HepG2 (cell line): ENCODE data around the gene DNAJB2.

Source experiments
- CBX2 ChIP-seq, 2 experiments: fragments of 200-600 bp in 1 of 2; sonication (generic); formaldehyde crosslinking in 1 of 2; IDR thresholded peaks; 2 replicates each; pipeline versions ENCODE4 v1.7.0 to v1.8.1; 2018 to 2022; ENCODE audit warnings: low read depth in 2 of 2, low read length in 1 of 2, mild to moderate bottlenecking in 1 of 2, missing genetic modification reagents in 1 of 2
- KDM4B ChIP-seq: sonication (generic); formaldehyde crosslinking; IDR thresholded peaks from 2 replicates; pipeline ENCODE4 v1.4.0; 2020; ENCODE audit warnings: missing genetic modification reagents
- LCORL ChIP-seq, 2 experiments: fragments of 450-650 bp in 1 of 2; sonication (generic) in 1 of 2; formaldehyde crosslinking in 1 of 2; IDR thresholded peaks; 2 replicates each; pipeline versions ENCODE4 v1.5.0 to v1.6.1; 2017 to 2020; ENCODE audit warnings: antibody characterized with exemption in 1 of 2, missing genetic modification reagents in 1 of 2
- NFYC ChIP-seq: IDR thresholded peaks from 2 replicates; pipeline ENCODE4 v1.6.1; 2016; ENCODE audit warnings: missing genetic modification reagents, missing compliant biosample characterization
- SMARCC2 ChIP-seq: fragments of 450-650 bp; IDR thresholded peaks from 2 replicates; pipeline ENCODE4 v1.6.1; 2017; ENCODE audit warnings: antibody characterized with exemption, mild to moderate bottlenecking
- SOX6 ChIP-seq, 2 experiments: fragments of 450-650 bp in 1 of 2; sonication (generic) in 1 of 2; formaldehyde crosslinking in 1 of 2; IDR thresholded peaks; 2 replicates each; pipeline versions ENCODE4 v1.4.0 to v1.6.1; 2017 to 2020; ENCODE audit warnings: antibody characterized with exemption in 1 of 2, mild to moderate bottlenecking in 1 of 2, missing genetic modification reagents in 1 of 2
- TAF1 ChIP-seq: sonication (generic); formaldehyde crosslinking; IDR thresholded peaks from 2 replicates; pipeline ENCODE4 v1.4.0; 2020; ENCODE audit warnings: missing genetic modification reagents
- TCF12 ChIP-seq, 2 experiments: fragments of 450-650 bp in 1 of 2; sonication (generic) in 1 of 2; formaldehyde crosslinking in 1 of 2; IDR thresholded peaks; 2 replicates each; pipeline versions ENCODE4 v1.6.1 to v1.8.0; 2017 to 2022; ENCODE audit warnings: antibody characterized with exemption in 1 of 2, mild to moderate bottlenecking in 1 of 2, missing genetic modification reagents in 1 of 2, moderate library complexity in 1 of 2
- TEAD3 ChIP-seq: optimal IDR thresholded peaks from 2 replicates; pipeline ENCODE3; 2016; ENCODE audit warnings: borderline replicate concordance
- YY1 ChIP-seq: IDR thresholded peaks from 2 replicates; pipeline ENCODE4 v1.6.1; 2011; ENCODE audit warnings: low read length, low read depth, moderate library complexity, mild to moderate bottlenecking; ENCODE audit not compliant: insufficient read depth, insufficient replicate concordance
- TF ChIP-seq, protein P1 (sequence below): sonication (generic); formaldehyde crosslinking; IDR thresholded peaks from 2 replicates; pipeline ENCODE4 v1.4.0; 2020; ENCODE audit warnings: mild to moderate bottlenecking, missing genetic modification reagents
- TF ChIP-seq, protein P2 (sequence below): sonication (generic); formaldehyde crosslinking; IDR thresholded peaks from 2 replicates; pipeline ENCODE4 v1.8.1; 2023; ENCODE audit warnings: missing genetic modification reagents, inconsistent platforms, borderline replicate concordance

DNA sequence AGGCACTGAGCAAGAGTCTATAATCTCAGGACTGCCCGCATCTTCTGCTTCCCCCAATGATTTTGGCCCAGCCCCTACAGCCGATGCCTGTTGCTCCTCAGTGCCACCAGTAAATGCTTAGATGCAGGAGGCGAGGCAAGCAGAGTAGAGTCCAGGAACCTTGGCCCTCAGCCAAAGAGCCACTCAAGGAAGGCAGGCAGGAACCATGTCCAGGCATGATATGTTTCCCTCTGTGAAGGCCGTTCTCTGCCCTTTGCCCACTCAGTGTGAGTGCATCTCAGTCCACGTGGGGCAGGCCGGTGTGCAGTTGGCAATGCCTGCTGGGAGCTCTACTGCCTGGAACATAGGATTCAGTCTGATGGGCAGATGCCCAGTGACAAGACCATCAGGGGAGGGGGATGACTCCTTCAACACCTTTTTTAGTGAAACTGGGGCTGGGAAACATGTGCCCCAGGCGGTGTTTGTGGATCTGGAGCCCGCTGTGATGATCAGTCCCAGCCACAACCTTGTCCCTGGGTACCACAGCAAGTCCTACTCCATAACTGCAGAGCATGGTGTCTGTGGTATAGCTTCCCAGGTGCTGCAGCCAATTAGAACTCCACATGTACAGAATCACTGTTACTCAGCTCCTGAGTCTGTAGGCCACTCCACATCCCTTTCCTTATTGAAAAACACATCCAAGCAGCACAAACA, 9.7 kb upstream of the DNAJB2 start:
- TF ChIP-seq LCORL (IDR thresholded peaks at IDR 0.05): no peak
- peak; percentile 14; the same call in 1 of the 2 replicates for TF ChIP-seq LCORL (CRISPR knock-in tag; IDR thresholded peaks at IDR 0.05)
- TF ChIP-seq CBX2 (IDR thresholded peaks at IDR 0.05; ENCODE audit: low read depth, low read length): no peak
- TF ChIP-seq CBX2 (CRISPR knock-in tag; IDR thresholded peaks at IDR 0.05; ENCODE audit: low read depth): no peak
- no peak for TF ChIP-seq TEAD3 (CRISPR knock-in tag)
- TF ChIP-seq SMARCC2: no peak
- TF ChIP-seq, protein P1, sequence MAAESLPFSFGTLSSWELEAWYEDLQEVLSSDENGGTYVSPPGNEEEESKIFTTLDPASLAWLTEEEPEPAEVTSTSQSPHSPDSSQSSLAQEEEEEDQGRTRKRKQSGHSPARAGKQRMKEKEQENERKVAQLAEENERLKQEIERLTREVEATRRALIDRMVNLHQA (CRISPR knock-in tag): no peak
- no peak for TF ChIP-seq KDM4B (CRISPR knock-in tag)
- TF ChIP-seq TAF1: no peak
- no peak for TF ChIP-seq YY1
- TF ChIP-seq TCF12 (IDR thresholded peaks at IDR 0.05): no peak
- TF ChIP-seq TCF12 (CRISPR knock-in tag; IDR thresholded peaks at IDR 0.05): no peak
- no peak for TF ChIP-seq NFYC
- TF ChIP-seq, protein P2, sequence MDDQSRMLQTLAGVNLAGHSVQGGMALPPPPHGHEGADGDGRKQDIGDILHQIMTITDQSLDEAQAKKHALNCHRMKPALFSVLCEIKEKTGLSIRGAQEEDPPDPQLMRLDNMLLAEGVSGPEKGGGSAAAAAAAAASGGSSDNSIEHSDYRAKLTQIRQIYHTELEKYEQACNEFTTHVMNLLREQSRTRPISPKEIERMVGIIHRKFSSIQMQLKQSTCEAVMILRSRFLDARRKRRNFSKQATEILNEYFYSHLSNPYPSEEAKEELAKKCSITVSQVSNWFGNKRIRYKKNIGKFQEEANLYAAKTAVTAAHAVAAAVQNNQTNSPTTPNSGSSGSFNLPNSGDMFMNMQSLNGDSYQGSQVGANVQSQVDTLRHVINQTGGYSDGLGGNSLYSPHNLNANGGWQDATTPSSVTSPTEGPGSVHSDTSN: no peak
- no peak for TF ChIP-seq SOX6 (IDR thresholded peaks at IDR 0.05)
- no peak for TF ChIP-seq SOX6 (CRISPR knock-in tag; IDR thresholded peaks at IDR 0.05)
